HCT116 (cell line): ENCODE data around the gene ZNF836. TPM values are rescaled to one million over a fixed set of nuclear protein-coding genes. Genes with fewer than 3 reads are reported as not detected.

Experiments used
- ATAC-seq: fragments of 200-7000 bp; cut with Tn5 transposase; 2 replicates; pipeline ENCODE4 v1.9.1; 2020; ENCODE audit warnings: mild to moderate bottlenecking, moderate library complexity
- BruUV-seq: library from RNA; stranded (reverse); fragments of 400-500 nt; replicated peaks from 2 replicates; lab custom pipeline; 2021; lab: Mats Ljungman, UMichigan
- CTCF ChIA-PET: fragments of 300-600 bp; sonication (Branson Sonifier 250); formaldehyde crosslinking; loops from one replicate; lab custom pipeline; 2021; ENCODE audit warnings: antibody characterized with exemption; lab: Charles Lee
- POLR2A ChIA-PET: fragments of 300-600, 350-600 bp; sonication (Branson Sonifier 250); formaldehyde crosslinking; loops from one replicate; lab custom pipeline; 2021; ENCODE audit warnings: antibody characterized with exemption; lab: Charles Lee
- RAD21 ChIA-PET, 2 experiments: fragments of 300-600 bp; sonication (Branson Sonifier 250); formaldehyde crosslinking; loops; one replicate each; lab custom pipeline; 2023; ENCODE audit warnings: low total read pairs in 2 of 2; ENCODE audit not compliant: uncharacterized antibody in 2 of 2, unreplicated experiment in 2 of 2, low non-redundant PET in 1 of 2; lab: Charles Lee
- DNase-seq: peaks from one replicate; pipeline ENCODE4 v3.0.0-alpha.2; 2010; ENCODE audit warnings: low read depth, low spot score
- H2AFZ ChIP-seq: fragments of 200-600 bp; shearing (Covaris generic), sonication (generic); 2 replicates; pipeline ENCODE4 v1.6.1; 2017; ENCODE audit warnings: low read depth, mixed run types, mixed read lengths, antibody characterized with exemption, low read length; ENCODE audit not compliant: poor library complexity, severe bottlenecking
- H3K27ac ChIP-seq: 2 replicates; pipeline ENCODE4 v1.5.1; 2012; ENCODE audit warnings: low read depth, low read length
- H3K27me3 ChIP-seq: fragments of 200-600 bp; sonication (generic); 2 replicates; pipeline ENCODE4 v1.6.1; 2016; ENCODE audit warnings: mixed run types, low read length, mixed read lengths; ENCODE audit not compliant: insufficient read depth
- H3K36me3 ChIP-seq, 2 experiments: fragments of 200-500 bp in 1 of 2; fragments of 200-600 bp in 1 of 2; sonication (Bioruptor generic) in 1 of 2; sonication (generic) in 1 of 2; 2 replicates each; pipeline versions ENCODE4 v1.5.1 to v1.6.1; 2014 to 2016; ENCODE audit warnings: low read length in 2 of 2, inconsistent platforms in 1 of 2, mixed read lengths in 1 of 2, mixed run types in 1 of 2; ENCODE audit not compliant: insufficient read depth in 2 of 2, control insufficient read depth in 1 of 2
- H3K4me1 ChIP-seq, 2 experiments: fragments of 200-600 bp in 1 of 2; sonication (generic) in 1 of 2; 2 replicates each; pipeline versions ENCODE4 v1.5.1 to v1.6.1; 2012 to 2017; ENCODE audit warnings: low read length in 2 of 2, inconsistent platforms in 1 of 2, mild to moderate bottlenecking in 1 of 2, mixed read lengths in 1 of 2, mixed run types in 1 of 2, moderate library complexity in 1 of 2; ENCODE audit not compliant: insufficient read depth in 2 of 2, control insufficient read depth in 1 of 2
- H3K4me2 ChIP-seq: fragments of 200-600 bp; sonication (generic); 2 replicates; pipeline ENCODE4 v1.6.1; 2017; ENCODE audit warnings: mixed run types, low read length, mixed read lengths
- H3K4me3 ChIP-seq, 2 experiments: fragments of 200-600 bp in 1 of 2; sonication (generic) in 1 of 2; replicated peaks in 1 of 2; 2 replicates each; pipeline ENCODE4 v1.5.1; 2011 to 2016; ENCODE audit warnings: low read length in 2 of 2, control low read depth in 1 of 2, low read depth in 1 of 2, mild to moderate bottlenecking in 1 of 2, mixed read lengths in 1 of 2, mixed run types in 1 of 2
- H3K79me2 ChIP-seq: fragments of 200-600 bp; sonication (generic); 2 replicates; pipeline ENCODE4 v1.6.1; 2017; ENCODE audit warnings: mild to moderate bottlenecking, mixed run types, low read length, moderate library complexity, mixed read lengths; ENCODE audit not compliant: insufficient read depth
- H3K9ac ChIP-seq: fragments of 200-600 bp; sonication (generic); 2 replicates; pipeline ENCODE4 v1.6.1; 2016; ENCODE audit warnings: low read length, mixed read lengths
- H3K9me2 ChIP-seq: fragments of 200-600 bp; sonication (generic), shearing (Covaris generic); 2 replicates; pipeline ENCODE4 v1.6.1; 2017; ENCODE audit warnings: mixed run types, mild to moderate bottlenecking, moderate library complexity; ENCODE audit not compliant: insufficient read depth
- H3K9me3 ChIP-seq, 2 experiments: fragments of 200-500 bp in 1 of 2; fragments of 200-600 bp in 1 of 2; sonication (Bioruptor generic) in 1 of 2; sonication (generic) in 1 of 2; 2 replicates each; pipeline ENCODE4 v1.6.1; 2014 to 2017; ENCODE audit warnings: low read length in 2 of 2, mixed read lengths in 2 of 2, inconsistent platforms in 1 of 2, low read depth in 1 of 2, mild to moderate bottlenecking in 1 of 2, mixed run types in 1 of 2, moderate library complexity in 1 of 2; ENCODE audit not compliant: control insufficient read depth in 1 of 2, insufficient read depth in 1 of 2
- H4K20me1 ChIP-seq: fragments of 200-600 bp; sonication (generic), shearing (Covaris generic); 2 replicates; pipeline ENCODE4 v1.6.1; 2017; ENCODE audit warnings: mixed run types, mild to moderate bottlenecking, moderate library complexity; ENCODE audit not compliant: insufficient read depth
- EGR1 ChIP-seq: IDR thresholded peaks from 2 replicates; pipeline ENCODE4 v1.6.1; 2012; ENCODE audit warnings: low read depth
- FOSL1 ChIP-seq: IDR thresholded peaks from 2 replicates; pipeline ENCODE4 v1.6.1; 2012; ENCODE audit warnings: low read depth
- JUND ChIP-seq: IDR thresholded peaks from 2 replicates; pipeline ENCODE4 v1.6.1; 2012
- SIN3A ChIP-seq: IDR thresholded peaks from 2 replicates; pipeline ENCODE4 v1.6.1; 2012; ENCODE audit warnings: low read depth
- SP1 ChIP-seq: IDR thresholded peaks from 2 replicates; pipeline ENCODE4 v1.6.1; 2012; ENCODE audit warnings: low read depth
- SRF ChIP-seq: IDR thresholded peaks from 2 replicates; pipeline ENCODE4 v1.6.1; 2012; ENCODE audit warnings: low read depth
- YY1 ChIP-seq: IDR thresholded peaks from 2 replicates; pipeline ENCODE4 v1.6.1; 2011; ENCODE audit warnings: low read length, low read depth, moderate library complexity, mild to moderate bottlenecking; ENCODE audit not compliant: insufficient replicate concordance; ENCODE audit errors: extremely low read depth
- ZNF274 ChIP-seq: fragments of 200-500 bp; sonication (Bioruptor generic); IDR thresholded peaks from 2 replicates; pipeline ENCODE4 v1.6.1; 2014; ENCODE audit warnings: mild to moderate bottlenecking, low read depth, low read length, inconsistent platforms
- intact Hi-C: fragments of 100-400 bp; cut with micrococcal nuclease; formaldehyde crosslinking; loops from 2 replicates; pipeline ENCODE4 v1.10.0; 2022
- total RNA-seq: library from RNA; stranded (reverse); gene quantifications from one replicate; pipeline ENCODE4 v1.2.1, GENCODE V29; 2021; ENCODE audit not compliant: unreplicated experiment
- TF ChIP-seq, protein P1 (sequence below), 3 experiments: fragments of 200-600 bp in 1 of 3; sonication (generic) in 1 of 3; IDR thresholded peaks in 2 of 3; conservative IDR thresholded peaks in 1 of 3; 2 replicates each; pipeline ENCODE4 v1.5.1; 2012 to 2017; ENCODE audit warnings: low read depth in 2 of 3, low read length in 2 of 3, antibody characterized with exemption in 1 of 3, borderline replicate concordance in 1 of 3, control low read depth in 1 of 3, mild to moderate bottlenecking in 1 of 3, mixed read lengths in 1 of 3, mixed run types in 1 of 3, moderate library complexity in 1 of 3; ENCODE audit not compliant: insufficient read depth in 1 of 3
- TF ChIP-seq, protein P2 (sequence below): IDR thresholded peaks from 2 replicates; pipeline ENCODE4 v1.6.1; 2012

Gene ZNF836
- total RNA-seq, 1 experiment from 2014 or later = not detected

DNA sequence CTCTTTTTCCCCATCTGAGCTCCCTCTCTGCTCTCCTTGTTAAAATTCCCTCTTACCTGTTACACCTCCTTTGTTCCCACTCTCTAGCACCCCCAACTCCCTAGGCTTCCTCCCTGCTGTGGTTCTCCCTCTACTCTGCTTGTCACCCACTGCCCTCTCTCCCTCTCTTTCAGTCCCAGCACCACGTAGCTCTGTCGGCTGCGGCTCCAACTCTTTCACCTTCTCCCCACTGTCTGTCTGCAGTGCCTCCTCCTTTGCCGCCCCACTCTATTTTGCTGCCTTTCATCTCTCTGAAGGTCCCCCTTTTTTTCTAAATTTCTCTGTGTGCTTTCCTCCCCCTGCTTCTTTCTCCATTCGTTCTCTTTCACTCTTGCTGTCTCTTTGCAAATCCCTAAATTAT is 1.1 kb downstream of the ZNF836 start:
- Histone ChIP-seq H3K27ac (no peak overlapping the region), H3K36me3 (no peaks in the 10 kb centered on the region), H3K4me1 (no peaks in the 10 kb centered on the region), H2AFZ (no peak overlapping the region), H3K27me3 (no peaks in the 10 kb centered on the region), H3K4me2 (no peak overlapping the region), H3K4me3 (no peak overlapping the region), H3K79me2 (no peaks in the 10 kb centered on the region), H4K20me1 (no peaks in the 10 kb centered on the region), H3K9me3 (peaks cover 0 to 7% of the 10 kb centered on the region in 2 experiments; a peak in 3 of 4 replicates), H3K9ac (no peak overlapping the region), H3K9me2 (no peaks in the 10 kb centered on the region)
- TF ChIP-seq JUND (no peak), SRF (no peak), YY1 (no peak), SP1 (no peak), FOSL1 (no peak), ZNF274 (no peak), SIN3A (no peak), EGR1 (no peak)
- TF ChIP-seq, protein P1, sequence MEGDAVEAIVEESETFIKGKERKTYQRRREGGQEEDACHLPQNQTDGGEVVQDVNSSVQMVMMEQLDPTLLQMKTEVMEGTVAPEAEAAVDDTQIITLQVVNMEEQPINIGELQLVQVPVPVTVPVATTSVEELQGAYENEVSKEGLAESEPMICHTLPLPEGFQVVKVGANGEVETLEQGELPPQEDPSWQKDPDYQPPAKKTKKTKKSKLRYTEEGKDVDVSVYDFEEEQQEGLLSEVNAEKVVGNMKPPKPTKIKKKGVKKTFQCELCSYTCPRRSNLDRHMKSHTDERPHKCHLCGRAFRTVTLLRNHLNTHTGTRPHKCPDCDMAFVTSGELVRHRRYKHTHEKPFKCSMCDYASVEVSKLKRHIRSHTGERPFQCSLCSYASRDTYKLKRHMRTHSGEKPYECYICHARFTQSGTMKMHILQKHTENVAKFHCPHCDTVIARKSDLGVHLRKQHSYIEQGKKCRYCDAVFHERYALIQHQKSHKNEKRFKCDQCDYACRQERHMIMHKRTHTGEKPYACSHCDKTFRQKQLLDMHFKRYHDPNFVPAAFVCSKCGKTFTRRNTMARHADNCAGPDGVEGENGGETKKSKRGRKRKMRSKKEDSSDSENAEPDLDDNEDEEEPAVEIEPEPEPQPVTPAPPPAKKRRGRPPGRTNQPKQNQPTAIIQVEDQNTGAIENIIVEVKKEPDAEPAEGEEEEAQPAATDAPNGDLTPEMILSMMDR (IDR thresholded peaks at IDR 0.05 in 2 of 3, conservative IDR thresholded peaks at IDR 0.05 in 1 of 3; ENCODE audit: borderline replicate concordance in 1 of 3, insufficient read depth in 1 of 3, low read depth in 2 of 3, low read length in 2 of 3) = no peak
- TF ChIP-seq, protein P2, sequence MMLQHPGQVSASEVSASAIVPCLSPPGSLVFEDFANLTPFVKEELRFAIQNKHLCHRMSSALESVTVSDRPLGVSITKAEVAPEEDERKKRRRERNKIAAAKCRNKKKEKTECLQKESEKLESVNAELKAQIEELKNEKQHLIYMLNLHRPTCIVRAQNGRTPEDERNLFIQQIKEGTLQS = no peak
- no TSS peak for BruUV-seq
- POLR2A ChIA-PET = no interaction called here
- RAD21 ChIA-PET = no interaction called here
- intact Hi-C loops = no loop called here
- CTCF ChIA-PET = no interaction called here
- no peak for ATAC-seq
- no peak for DNase-seq
